Stimulated activated CD8-positive, alpha-beta memory T cell treated with anti-CD3 and anti-CD28 coated beads, Interleukin-4, amount 100 ng/mL, for 4 hours (primary cell): ENCODE data around the gene METTL15.
"Not testable (repeated sequence)": the region's sequence is repeated elsewhere in the genome, so short reads cannot be mapped to it uniquely, and the experiment has no call there.

ENCODE experiments used
- DNase-seq, 2 donors: peaks; one replicate each; pipeline ENCODE4 v3.0.0-alpha.2; 2020; ENCODE audit warnings: low read depth in 2 of 2, low spot score in 1 of 2

The METTL15 gene, protein sequence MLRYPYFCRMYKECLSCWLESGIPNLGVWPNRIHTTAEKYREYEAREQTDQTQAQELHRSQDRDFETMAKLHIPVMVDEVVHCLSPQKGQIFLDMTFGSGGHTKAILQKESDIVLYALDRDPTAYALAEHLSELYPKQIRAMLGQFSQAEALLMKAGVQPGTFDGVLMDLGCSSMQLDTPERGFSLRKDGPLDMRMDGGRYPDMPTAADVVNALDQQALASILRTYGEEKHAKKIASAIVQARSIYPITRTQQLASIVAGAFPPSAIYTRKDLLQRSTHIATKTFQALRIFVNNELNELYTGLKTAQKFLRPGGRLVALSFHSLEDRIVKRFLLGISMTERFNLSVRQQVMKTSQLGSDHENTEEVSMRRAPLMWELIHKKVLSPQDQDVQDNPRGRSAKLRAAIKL

GRCh38 chr11:28107750-28108618 lies at the start of gene METTL15, which contains the start of gene KIF18A:
Gene METTL15, plus strand, starts transcription at chr11:28108388. Its CDS starts 4,947 bp downstream, at chr11:28113335.
Gene KIF18A, minus strand, starts transcription at chr11:28108156. Its CDS starts 10,209 bp downstream, at chr11:28097947.
- peak; percentile 89 to 93 for DNase-seq

DNA sequence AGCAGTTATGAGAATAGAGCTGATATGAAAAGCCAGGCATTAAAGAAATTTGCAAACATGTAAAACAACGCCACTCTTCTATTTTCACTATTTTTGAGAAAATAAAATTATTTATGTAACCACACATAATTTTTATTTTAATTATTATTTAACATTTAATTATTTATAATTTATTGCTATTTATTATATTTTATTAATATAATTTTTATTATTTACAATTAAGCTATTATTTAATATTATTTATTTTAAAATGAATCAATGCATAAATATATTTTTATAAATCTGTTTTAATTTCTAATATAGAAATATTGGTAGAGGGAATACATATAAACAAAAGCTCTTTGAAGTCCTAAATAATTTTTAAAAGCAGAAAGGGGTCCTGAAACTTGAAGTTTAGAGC lies 36.9 kb upstream of the METTL15 start:
- DNase-seq, result no peak

GRCh38 chr11:28072321-28072720 lies 35.9 kb upstream of the METTL15 start:
- DNase-seq, result no peak

DNA sequence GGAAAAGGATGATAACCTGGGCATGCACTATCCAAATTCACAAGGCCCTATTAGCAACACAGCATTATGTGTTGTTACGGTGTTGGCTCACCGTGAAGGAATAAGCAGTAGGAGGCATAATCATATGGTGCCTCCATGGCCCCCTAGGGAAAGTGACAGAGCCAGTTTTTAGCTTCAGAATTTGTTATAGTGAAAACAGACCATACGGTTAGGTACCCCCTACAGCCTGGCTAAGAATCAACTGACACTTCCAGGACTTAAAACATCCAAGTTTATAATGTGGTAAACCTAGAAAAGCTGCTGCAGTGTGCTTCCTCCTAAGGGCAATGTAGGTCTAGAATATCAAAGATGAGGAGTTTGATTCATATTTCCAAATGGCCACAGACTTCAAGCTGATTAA lies 30.7 kb upstream of the METTL15 start:
- DNase-seq, result no peak

DNA sequence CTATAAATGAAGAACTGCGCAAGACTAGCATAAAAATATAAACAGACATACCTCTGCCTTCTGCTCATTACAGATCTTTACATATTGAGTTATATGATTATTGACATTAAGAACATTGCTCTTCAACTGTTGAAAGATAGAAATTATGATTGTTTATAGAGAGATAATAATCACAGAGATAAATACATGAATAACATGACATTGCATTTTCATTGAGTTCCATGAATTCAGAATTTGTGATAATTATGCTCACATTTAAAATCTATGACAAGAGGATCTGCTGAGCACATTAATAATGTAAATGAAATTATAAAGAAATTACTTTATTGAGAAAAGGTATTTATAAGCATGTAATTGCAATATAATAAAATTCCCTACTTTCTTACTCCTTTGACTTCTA lies 25.1 kb upstream of the METTL15 start:
- DNase-seq, result no peak

GRCh38 chr11:28086569-28086968 lies 21.6 kb upstream of the METTL15 start:
- no peak for DNase-seq

DNA sequence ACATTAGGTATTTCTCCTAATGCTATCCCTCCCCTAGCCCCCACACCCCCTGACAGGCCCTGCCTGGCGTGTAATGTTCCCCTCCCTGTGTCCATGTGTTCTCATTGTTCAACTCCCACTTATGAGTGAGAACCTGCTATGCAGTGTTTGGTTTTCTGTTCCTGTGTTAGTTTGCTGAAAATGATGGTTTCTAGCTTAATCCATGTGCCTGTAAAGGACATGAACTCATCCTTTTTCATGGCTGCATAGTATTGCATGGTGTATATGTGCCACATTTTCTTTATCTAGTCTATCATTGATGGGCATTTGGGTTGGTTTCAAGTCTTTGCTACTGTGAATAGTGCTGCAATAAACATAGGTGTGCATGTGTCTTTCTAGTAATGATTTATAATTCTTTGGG lies 21.0 kb upstream of the METTL15 start:
- DNase-seq, result not testable (repeated sequence)

- not testable (repeated sequence) for DNase-seq
Measured at GRCh38 chr11:28087693-28088092, 20.5 kb upstream of the METTL15 start.

GRCh38 chr11:28089378-28089777 lies 18.8 kb upstream of the METTL15 start:
- no peak for DNase-seq

- DNase-seq, result no peak
Measured at GRCh38 chr11:28090052-28090749, 18.0 kb upstream of the METTL15 start.

DNA sequence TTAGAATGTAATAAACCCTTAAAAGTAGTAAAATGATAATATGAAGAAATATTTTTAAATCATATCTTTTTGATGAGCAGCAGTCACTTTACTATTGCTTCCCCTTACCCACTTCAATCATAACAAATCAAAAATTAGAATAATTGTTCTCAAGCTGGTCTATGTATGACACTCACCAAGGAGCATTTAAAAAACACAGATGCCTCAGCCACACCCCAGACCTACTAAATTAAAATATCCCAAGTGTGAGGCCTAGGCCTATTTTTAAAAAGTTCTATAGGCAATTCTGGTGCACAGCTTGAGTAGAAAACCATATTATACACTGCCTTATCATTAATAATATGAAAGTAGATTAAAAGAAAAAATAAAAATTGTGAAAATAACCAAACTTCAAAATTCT lies 15.4 kb upstream of the METTL15 start:
- no peak for DNase-seq

DNA sequence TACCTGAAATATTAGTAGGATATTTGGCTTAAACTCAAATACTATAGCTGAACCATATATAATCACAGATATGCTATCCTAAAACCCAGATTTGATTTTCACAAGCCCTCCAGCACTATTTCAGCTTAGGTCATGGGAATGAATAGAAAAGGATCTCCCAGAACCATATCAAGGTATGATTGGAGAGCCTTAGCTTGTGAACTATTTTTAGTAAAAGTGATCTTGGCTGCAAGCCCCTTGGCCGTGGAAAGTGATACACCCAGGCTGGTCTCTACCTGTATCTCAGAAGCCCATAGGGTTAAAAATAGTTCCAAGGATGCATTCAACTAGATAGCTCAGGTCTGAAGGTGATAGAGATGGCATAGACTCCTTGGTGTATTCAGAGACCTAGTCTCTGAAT lies 9.9 kb upstream of the METTL15 start:
- DNase-seq, result no peak

- DNase-seq, result no peak
Measured at GRCh38 chr11:28099715-28100114, 8.5 kb upstream of the METTL15 start.

DNA sequence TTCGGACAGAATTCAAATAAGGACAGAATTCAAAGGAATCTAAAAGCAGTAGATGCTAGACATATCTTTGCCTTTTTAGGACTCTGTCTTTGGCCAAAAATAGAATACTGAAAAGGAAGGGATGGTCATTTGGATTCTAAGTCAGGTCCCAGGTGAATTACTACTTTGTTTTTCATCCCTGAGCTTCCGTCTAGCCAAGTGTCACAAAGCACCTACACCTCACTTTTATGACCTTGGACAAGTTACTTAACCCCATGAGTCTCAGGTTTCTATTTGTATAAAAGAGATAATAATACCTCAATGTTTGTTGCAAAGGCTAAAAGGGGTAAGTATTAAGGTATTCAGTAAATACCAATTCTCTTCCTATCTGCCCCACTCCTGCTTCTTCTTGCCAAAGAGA lies 7.5 kb upstream of the METTL15 start:
- no peak for DNase-seq

GRCh38 chr11:28102300-28102699 lies 5.9 kb upstream of the METTL15 start:
- not testable (repeated sequence) for DNase-seq

DNA sequence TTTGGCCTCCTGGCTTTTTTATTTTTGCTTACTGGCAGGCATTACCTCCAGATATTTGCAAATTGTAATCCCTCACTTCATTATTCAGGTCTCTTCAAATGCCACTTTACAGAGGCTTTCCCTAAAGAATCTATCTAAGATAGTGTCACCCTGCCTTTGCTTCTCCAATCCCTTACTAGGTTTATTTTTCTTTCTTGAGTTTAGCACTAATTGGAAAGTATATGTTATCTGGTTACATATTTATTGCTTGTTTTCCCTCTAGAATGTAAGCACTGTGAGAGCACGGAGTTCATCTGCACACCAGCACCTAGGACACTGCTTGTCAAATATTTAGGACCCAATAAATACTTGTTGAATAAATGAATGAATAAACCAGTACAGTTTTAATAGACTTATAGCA lies 3.8 kb upstream of the METTL15 start:
- DNase-seq, result no peak

DNA sequence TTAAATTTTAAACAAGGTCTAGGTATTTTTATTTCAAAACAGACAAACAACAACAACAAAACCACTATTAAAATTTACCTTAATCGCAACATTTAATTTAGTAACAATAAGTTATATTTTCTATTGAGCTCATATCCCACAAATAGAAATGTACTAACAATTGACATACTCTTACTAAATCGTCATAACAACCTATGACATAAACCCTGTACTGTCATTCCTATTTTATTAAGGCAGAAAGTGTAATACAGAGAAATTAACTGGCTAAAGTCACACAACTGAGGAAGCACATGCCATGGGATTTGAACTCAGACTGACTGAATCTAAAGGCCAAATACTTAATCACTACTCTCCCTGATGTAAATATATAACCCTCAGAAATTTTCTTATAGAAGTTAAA lies 3.2 kb upstream of the METTL15 start:
- DNase-seq, result no peak

GRCh38 chr11:28105869-28106268 lies 2.3 kb upstream of the METTL15 start:
- no peak for DNase-seq

DNA sequence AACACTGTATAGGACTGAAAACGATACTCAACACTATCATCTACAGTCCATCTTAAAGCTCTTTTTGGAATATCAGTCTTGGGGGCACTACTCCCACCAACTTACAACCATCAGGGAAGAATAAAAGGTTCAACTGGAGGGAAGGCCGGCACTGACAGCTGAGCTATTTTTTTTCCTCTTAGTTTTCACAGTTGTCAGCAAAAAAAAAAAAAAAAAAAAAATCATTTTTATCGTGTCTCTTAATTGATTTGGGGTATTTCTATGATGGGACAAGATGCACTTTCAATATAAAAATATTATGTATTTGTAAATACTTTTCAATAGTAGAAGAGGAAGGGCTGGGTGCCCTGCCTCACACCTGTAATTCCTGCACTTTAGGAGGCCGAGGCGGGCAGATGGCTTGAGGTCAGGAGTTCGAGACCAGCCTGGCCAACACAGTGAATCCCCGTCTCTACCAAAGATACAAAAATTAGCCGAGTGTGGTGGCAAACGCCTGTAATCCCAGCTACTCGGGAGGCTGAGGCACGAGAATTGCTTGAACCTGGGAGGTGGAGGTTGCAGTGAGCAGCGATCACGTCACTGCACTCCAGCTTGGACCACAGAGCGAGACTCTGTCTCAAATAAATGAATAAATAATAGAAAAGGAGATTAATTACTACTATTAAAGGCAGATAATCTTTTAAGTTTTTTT lies 1.7 kb upstream of the METTL15 start:
- DNase-seq, result no peak

GRCh38 chr11:28107191-28107749 lies 918 bp upstream of the METTL15 start:
- DNase-seq, result no peak

DNA sequence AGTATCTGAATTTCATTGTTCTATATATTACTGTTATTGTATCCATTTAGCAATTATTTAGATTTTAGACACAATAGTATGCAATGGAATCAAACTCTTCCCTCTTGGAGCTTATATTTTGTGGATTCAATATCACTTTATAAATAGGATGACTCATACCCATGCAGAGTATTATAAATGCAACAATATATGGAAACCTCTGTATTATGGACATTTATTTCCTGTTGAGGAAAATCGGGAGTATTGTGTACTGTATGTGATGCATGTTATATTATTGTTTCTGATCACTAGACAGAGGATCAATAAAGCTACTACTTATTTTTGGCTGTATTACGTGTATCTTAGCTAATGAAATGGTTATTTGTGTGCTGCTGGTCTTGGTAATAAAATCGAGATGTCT lies 770 bp downstream of the METTL15 start:
- no peak for DNase-seq
